HCT116 (cell line): ENCODE results near the gene VPS11. TPM values are rescaled to one million over a fixed set of nuclear protein-coding genes. Genes with fewer than 3 reads are reported as not detected.

Experiments
- CBX3 ChIP-seq: IDR thresholded peaks from 2 replicates; pipeline ENCODE4 v1.6.1; 2012; ENCODE audit warnings: low read depth
- EZH2phosphoT487 ChIP-seq: fragments of 200-600 bp; IDR thresholded peaks from 2 replicates; pipeline ENCODE4 v1.6.1; 2018; ENCODE audit warnings: antibody characterized with exemption, borderline replicate concordance
- POLR2A ChIP-seq: IDR thresholded peaks from 2 replicates; pipeline ENCODE4 v1.7.0; 2011; ENCODE audit warnings: borderline replicate concordance; ENCODE audit not compliant: insufficient read depth, insufficient read length; ENCODE audit errors: extremely low read depth
- POLR2AphosphoS5 ChIP-seq: IDR thresholded peaks from 2 replicates; pipeline ENCODE4 v1.6.1; 2011; ENCODE audit warnings: mild to moderate bottlenecking, low read depth, low read length, moderate library complexity
- RAD21 ChIP-seq: IDR thresholded peaks from 2 replicates; pipeline ENCODE4 v1.6.1; 2012; ENCODE audit warnings: low read depth, mild to moderate bottlenecking
- ZFX ChIP-seq: fragments of 450-650 bp; IDR thresholded peaks from 2 replicates; pipeline ENCODE4 v1.6.1; 2017
- ZNF274 ChIP-seq: fragments of 200-500 bp; sonication (Bioruptor generic); IDR thresholded peaks from 2 replicates; pipeline ENCODE4 v1.6.1; 2014; ENCODE audit warnings: mild to moderate bottlenecking, low read depth, low read length, inconsistent platforms
- total RNA-seq: library from RNA; stranded (reverse); gene quantifications from one replicate; pipeline ENCODE4 v1.2.1, GENCODE V29; 2021; ENCODE audit not compliant: unreplicated experiment
- TF ChIP-seq, protein P1 (sequence below): IDR thresholded peaks from 2 replicates; pipeline ENCODE4 v1.6.1; 2012; ENCODE audit warnings: low read depth
- TF ChIP-seq, protein P2 (sequence below): IDR thresholded peaks from 2 replicates; pipeline ENCODE4 v1.6.1; 2011; ENCODE audit warnings: mild to moderate bottlenecking, low read length, moderate library complexity; ENCODE audit not compliant: insufficient replicate concordance; ENCODE audit errors: extremely low read depth
- TF ChIP-seq, protein P3 (sequence below): IDR thresholded peaks from 2 replicates; pipeline ENCODE4 v1.6.1; 2012

Gene VPS11
- total RNA-seq, 1 experiment from 2014 or later, result 20.4 TPM

DNA sequence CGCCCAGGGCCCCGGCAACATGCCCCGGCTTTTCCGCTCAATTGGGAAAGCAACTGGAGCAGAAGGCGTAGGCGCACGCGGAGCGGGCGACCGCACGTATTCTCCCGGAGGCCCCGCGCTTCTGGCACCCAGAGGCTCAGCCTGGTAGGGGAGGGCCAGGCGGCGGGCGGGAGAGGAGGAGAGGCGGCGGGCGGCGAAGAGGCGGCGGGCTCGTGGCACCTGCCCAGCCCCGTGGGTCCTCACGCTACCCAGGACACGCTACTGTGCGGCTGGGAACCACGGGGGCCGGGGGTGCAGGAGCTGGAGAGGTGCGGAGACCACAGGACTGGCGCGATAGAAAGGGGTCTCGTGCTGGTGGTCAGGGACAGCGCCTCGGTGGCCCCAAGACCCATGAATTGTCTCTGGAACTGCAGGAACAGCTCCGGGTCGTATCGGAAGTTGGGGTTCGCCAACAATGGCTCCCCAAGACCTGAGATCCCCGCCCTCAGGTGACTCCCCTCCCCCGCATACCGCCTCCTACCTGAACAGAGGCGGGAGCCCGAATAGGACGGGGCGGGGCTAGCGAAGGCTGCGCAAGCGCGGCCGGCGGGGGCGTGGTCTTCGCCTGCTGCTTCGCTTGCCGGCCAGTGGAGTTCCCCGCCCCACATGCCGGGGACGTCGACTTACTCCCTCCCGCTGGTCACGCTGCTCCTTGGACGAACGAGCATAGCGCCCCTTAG lies 37.1 kb upstream of the VPS11 start, which contains the start of gene SLC37A4 (continued):
- peak; percentile 100 for TF ChIP-seq CBX3
- TF ChIP-seq POLR2A, result peak; percentile 74
- TF ChIP-seq, protein P1, sequence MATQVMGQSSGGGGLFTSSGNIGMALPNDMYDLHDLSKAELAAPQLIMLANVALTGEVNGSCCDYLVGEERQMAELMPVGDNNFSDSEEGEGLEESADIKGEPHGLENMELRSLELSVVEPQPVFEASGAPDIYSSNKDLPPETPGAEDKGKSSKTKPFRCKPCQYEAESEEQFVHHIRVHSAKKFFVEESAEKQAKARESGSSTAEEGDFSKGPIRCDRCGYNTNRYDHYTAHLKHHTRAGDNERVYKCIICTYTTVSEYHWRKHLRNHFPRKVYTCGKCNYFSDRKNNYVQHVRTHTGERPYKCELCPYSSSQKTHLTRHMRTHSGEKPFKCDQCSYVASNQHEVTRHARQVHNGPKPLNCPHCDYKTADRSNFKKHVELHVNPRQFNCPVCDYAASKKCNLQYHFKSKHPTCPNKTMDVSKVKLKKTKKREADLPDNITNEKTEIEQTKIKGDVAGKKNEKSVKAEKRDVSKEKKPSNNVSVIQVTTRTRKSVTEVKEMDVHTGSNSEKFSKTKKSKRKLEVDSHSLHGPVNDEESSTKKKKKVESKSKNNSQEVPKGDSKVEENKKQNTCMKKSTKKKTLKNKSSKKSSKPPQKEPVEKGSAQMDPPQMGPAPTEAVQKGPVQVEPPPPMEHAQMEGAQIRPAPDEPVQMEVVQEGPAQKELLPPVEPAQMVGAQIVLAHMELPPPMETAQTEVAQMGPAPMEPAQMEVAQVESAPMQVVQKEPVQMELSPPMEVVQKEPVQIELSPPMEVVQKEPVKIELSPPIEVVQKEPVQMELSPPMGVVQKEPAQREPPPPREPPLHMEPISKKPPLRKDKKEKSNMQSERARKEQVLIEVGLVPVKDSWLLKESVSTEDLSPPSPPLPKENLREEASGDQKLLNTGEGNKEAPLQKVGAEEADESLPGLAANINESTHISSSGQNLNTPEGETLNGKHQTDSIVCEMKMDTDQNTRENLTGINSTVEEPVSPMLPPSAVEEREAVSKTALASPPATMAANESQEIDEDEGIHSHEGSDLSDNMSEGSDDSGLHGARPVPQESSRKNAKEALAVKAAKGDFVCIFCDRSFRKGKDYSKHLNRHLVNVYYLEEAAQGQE, result no peak
- peak; percentile 97 for TF ChIP-seq POLR2AphosphoS5
- no peak for TF ChIP-seq EZH2phosphoT487
- TF ChIP-seq, protein P2, sequence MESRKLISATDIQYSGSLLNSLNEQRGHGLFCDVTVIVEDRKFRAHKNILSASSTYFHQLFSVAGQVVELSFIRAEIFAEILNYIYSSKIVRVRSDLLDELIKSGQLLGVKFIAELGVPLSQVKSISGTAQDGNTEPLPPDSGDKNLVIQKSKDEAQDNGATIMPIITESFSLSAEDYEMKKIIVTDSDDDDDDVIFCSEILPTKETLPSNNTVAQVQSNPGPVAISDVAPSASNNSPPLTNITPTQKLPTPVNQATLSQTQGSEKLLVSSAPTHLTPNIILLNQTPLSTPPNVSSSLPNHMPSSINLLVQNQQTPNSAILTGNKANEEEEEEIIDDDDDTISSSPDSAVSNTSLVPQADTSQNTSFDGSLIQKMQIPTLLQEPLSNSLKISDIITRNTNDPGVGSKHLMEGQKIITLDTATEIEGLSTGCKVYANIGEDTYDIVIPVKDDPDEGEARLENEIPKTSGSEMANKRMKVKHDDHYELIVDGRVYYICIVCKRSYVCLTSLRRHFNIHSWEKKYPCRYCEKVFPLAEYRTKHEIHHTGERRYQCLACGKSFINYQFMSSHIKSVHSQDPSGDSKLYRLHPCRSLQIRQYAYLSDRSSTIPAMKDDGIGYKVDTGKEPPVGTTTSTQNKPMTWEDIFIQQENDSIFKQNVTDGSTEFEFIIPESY, result no peak
- TF ChIP-seq, protein P3, sequence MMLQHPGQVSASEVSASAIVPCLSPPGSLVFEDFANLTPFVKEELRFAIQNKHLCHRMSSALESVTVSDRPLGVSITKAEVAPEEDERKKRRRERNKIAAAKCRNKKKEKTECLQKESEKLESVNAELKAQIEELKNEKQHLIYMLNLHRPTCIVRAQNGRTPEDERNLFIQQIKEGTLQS, result no peak
- TF ChIP-seq ZFX, result peak; percentile 33; the same call in 1 of the 2 replicates
- TF ChIP-seq RAD21, result peak; percentile 73
- TF ChIP-seq ZNF274, result no peak
- TF ChIP-seq, all 23 proteins: peak for 11
